NOMO-1 treated with DMSO at 0.1 percent for 48 hours (cell line): ENCODE results near the gene ISLR.
A peak's percentile ranks its signal among the peaks of the same experiment; 100 is the strongest.

Experiments used
- DNase-seq: peaks from one replicate; lab custom pipeline; 2025; ENCODE audit not compliant: unreplicated experiment; lab: John Stamatoyannopoulos, UW

Gene ISLR, protein sequence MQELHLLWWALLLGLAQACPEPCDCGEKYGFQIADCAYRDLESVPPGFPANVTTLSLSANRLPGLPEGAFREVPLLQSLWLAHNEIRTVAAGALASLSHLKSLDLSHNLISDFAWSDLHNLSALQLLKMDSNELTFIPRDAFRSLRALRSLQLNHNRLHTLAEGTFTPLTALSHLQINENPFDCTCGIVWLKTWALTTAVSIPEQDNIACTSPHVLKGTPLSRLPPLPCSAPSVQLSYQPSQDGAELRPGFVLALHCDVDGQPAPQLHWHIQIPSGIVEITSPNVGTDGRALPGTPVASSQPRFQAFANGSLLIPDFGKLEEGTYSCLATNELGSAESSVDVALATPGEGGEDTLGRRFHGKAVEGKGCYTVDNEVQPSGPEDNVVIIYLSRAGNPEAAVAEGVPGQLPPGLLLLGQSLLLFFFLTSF

DNA sequence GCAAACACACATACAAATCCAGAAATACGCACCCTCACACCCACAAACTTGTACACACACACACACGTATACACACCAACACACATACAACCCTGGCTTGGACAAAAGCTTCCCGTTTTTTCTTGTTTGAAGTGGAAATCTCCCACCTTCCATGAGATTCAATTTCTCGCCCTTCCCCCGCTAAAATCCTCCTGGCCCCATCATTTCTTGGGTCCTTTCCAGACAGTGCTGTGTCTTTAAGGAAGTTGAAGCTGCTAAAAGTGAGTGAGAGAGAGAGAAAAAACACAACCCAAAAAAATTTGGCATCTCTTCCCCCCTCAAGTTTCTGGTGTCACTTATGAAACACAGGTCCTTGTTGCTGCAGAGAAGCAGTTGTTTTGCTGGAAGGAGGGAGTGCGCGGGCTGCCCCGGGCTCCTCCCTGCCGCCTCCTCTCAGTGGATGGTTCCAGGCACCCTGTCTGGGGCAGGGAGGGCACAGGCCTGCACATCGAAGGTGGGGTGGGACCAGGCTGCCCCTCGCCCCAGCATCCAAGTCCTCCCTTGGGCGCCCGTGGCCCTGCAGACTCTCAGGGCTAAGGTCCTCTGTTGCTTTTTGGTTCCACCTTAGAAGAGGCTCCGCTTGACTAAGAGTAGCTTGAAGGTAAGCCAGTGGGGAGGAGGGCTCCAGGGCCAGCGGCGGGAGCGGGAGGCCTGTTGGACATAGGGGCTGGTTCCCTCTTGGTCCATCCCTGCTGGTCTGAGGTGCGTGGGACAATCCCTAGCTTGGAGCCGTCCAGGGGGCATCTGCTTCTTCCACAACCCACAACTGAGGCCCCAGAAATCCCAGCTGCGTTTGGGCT is at the start of gene ISLR:
Gene ISLR (plus strand): TSS at position 331 of the 839 bp plus-strand sequence. CDS start 1,149 bp downstream, outside the sequence.
- DNase-seq = no peak

DNA sequence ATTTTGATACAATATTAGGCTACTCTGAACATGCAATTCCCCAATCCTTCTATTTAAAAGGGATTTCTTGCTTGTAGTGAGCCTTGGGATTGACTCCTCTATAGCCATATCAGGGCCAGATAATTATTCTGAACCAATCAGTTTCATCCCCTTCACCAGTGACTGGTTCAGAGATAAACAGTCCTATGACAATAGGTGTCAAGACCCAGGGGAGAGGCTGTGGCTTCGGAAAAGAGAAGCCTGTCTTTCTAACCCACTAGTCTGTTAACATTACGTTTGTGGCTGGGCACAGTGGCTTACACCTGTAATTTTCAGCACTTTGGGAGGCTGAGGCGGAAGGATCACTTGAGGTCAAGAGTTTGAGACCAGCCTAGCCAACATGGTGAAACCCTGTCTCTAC is 49.3 kb upstream of the ISLR start:
- DNase-seq = no peak

DNA sequence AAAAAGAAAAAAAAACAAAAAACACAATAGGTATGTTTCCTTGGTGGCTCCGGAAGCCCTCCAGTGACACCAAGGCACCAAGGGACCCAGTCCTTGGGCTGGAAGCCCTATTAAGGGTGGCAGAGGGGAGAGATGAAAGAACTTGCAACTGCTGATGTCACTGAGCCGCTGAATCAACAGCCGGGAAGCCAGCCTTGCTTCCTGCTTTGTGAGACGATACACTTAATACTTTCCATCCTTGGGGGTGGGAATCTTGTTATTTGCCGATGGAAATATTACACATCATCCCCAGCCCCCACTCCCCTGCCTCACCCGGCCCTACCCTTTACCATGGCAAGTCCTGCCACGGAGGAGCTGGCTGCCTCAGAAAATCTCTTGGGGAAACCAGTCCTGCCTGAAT is 48.8 kb upstream of the ISLR start:
- no peak for DNase-seq

DNA sequence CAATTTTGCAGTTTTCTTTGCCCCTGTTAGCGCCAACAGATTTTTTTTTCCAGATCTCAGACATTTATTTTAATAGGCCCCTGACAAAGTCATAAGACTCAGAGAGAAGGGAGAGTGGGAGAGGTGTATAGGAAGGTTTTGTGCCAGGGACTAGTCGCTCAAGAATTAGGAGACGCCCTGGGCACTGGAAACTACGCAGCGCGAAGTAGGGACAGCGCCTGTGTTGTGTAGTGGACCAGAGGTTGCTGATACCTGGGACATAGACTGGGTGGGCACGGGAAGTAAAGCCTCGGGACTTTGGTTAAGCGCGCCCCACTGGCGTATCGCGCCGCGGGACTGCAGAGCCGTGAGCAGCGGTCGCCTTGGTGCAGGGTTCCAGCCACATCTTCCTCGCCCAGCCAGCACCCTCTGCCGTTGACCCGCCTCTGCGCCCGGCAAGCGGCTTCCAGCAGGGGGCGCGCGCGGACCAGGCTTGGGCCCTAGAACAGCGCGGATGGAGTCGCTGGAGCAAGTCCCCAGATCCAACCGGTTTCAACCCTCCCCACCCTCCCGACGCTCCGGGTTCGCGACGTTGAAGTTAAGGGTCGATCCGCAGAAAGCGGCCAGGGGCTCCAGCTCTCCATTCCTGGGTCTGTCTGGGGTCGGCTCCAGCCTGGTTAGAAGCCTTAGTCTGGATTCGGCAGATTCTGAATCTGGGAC is 46.1 kb upstream of the ISLR start:
- DNase-seq = peak; percentile 74

DNA sequence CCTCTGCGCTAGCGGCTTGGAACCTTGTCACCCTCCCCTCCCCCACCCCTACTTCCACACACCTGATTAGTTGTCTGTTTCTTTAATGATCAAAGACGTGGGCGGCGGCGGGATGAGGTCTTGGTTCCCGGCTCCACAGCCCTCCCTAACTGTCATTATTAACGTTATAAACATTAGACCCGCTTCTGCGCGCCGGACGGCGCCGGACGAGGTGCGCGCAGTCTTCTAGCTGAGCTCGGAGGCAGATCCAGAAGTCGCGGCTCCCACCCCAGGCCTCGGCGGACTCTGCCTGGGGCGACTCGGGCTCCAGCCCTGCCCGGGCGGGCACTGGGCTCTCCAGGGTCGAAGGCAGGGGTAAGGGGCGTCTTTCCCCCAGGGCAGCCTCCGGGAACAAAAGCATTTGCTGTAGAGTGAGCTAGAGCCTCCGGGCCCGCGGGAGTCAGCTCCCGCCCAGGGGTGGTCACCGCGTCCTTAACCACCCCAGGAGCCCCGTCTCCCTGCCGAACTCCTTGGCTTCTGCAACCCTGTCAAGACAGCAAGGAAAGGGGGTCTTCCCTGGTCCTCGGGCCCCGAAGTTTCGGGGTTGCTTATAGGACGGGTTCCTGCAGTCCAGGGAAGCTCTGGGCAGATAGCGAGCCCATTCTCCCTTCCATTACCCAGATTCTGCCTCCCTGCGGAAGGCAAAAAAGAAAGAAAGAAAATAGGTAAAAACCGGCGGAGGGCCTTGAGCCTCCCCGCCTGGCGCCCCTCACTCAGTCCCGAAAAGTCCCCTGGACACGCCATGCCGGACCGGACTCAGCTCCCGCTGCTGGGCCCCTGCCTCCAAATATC is 45.3 kb upstream of the ISLR start:
- DNase-seq = peak; percentile 15

DNA sequence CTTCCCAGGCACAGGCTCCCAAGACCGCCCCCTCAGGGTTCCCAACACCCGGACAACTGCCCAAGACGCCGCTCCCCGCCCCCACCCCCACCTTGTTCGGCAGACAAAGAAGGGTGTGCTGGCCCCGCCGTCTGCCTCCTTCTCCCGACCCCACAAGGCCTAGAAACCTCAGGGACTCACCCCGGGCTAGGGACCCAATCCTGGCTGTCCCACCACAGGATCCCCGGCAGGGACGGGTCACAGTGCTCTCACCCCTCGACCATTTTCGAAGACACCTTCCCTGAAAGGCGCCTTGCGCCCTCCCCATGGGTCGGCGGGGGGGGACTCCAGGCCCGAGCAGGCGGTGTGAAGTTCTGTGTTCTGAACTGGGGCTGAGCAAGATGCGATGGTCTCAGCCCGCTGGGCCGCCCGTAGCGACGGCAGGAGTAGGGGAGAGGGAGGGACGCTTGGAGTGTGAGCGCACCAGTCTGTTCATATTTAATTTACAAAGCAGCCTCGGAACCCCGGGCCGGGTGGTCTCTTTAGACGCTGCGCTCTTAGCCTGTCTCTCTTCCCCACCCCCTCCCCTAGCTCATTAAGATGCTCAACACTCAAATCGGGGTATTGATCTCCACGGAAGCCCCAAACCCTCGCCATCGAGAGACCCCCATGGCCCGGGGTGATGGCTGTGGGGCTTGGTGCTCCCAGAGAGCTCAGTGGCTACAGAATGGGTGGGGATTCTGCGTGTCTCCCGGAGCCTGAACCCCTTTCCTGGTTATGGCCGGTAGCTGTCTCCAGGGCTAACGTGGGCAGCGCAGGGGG is 44.5 kb upstream of the ISLR start:
- no peak for DNase-seq

DNA sequence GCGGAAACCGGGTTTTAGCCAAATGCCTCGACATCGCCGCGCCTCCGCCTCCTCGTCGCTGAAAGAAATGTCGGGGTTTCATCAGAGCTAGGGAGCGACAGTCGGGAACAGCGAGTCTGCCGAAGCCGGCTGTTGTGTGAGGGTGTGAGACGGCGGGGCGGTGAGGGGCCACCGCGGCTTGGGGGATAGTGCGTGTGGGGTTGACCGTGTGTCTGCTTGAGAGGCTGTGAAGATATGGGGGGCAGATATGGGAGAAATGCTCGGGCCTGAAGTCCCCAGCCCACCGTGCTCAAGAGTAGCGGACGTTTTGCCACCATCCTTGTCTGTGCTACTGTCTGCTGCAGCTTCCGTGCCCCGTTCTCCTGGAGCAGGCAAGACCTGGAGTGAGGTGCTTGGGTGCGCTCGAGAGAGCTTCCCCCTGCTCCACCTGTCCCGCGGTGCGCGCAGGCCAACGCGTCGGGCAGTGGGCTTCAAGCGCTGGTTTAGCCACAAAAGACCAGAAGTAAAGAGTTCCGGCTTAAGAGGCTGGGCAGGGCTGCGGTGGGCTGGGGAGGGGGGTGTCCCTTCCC is 43.8 kb upstream of the ISLR start:
- no peak for DNase-seq

DNA sequence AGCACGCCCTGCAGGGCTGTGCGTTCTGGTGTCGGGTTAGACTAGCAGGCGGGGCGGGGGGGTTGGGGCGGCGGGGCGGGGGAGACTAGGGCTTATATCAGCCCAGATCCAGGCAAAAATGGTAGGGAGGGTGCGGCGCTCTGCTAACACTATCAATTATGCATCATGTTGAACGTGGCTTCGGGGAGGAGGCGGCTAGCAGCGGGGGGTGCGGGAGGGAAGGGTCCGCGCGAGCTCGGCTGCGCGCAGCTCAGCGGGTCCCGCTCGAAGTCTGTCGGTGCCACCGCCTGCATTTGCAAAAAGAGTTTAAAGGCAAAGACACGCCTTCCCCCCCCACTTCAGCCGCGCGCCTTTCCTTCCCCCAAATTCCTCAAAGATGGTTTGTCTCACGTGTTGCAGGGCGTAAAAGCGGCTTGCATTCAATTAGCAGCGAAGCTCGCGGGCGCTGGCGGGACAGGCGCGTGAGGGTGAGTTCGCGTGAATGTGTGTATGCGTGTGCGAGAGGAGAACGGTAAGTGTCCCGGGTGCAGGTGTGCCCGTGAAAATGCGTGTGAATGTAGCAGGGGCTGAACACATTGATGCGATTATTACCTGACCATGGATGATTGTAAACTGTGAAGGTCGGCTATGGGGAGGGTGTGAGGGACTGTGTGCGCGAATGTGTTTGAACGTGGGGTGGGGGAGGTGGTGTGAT is 43.2 kb upstream of the ISLR start, which contains the start of gene ISLR2:
Gene ISLR2 (plus strand): TSS at position 432 of the 694 bp plus-strand sequence. CDS start 2,169 bp downstream, outside the sequence.
- DNase-seq = no peak

DNA sequence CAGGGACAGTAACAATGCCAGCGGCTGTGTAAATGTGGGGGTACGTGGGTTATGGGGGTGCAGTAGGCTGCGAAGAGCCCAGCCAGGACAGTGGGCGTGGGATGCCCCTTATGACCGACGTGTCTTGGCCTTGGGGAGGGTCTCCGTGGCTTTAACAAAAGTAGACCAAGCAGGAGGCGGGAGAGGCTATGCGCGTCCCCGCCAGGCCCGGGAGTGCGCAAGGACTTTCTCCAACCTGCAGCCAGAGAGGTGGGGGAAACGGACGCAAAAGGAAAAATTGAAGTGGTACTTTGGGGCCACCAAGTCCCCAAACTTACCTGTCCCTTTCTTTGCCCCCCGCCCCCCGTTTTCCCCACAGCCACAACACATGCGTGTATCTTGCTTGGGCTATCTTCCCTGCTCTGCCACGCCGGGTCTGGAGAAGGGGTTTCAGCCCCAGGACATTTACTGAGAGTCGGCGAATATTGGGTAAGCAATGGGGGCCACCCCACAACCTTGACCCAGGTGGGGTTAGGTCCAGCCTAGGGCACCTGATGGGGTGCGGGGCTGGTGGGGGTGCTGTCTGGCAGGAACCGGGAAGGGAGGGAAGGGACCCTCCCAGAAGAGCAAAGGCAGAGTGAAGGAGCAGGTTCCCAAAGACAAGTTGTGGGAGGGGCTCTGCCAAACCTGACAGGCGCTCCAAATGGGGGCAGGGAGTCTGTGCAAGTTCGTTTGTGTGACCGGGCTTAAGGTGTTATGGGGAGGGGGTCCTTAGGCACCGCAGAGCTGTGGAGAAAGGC is 42.5 kb upstream of the ISLR start:
- DNase-seq = no peak

DNA sequence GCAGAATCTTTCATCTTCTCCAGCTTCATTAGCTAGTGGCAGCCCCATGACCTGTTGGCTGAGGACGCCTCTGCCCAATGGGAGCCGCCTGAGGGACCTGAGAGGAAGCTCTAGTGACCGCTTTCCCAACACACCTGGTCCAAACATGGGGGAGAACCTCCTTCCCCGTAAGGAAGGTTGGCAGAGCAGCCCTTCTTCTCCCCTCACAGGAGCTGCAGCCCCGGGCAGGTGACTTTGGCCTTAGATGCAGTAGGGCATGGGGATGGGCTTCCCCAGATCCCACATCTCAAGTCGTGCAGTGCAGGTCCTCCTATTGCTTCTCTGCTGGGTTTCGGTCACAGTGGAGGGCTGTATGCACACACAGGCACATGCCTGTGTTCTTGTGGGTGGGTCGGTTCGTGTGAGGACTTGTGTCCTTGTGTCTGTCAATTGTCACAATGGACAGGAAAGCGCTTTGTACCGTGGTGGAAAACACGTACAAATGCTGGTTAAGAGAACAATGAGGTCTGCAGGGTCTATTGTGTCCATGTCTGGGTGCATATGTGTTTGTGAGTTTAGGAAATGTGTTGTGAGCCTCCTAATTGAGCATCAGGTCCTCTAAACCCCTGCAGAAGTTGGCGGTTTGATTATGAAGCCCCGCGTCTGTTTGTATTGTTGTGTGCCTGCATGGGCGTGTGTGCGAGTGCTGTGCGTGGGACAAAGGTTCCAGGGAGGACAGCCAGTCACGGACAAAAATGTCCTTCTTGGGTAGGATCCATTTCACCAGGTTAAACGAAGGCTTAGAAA is 41.7 kb upstream of the ISLR start:
- DNase-seq = no peak

DNA sequence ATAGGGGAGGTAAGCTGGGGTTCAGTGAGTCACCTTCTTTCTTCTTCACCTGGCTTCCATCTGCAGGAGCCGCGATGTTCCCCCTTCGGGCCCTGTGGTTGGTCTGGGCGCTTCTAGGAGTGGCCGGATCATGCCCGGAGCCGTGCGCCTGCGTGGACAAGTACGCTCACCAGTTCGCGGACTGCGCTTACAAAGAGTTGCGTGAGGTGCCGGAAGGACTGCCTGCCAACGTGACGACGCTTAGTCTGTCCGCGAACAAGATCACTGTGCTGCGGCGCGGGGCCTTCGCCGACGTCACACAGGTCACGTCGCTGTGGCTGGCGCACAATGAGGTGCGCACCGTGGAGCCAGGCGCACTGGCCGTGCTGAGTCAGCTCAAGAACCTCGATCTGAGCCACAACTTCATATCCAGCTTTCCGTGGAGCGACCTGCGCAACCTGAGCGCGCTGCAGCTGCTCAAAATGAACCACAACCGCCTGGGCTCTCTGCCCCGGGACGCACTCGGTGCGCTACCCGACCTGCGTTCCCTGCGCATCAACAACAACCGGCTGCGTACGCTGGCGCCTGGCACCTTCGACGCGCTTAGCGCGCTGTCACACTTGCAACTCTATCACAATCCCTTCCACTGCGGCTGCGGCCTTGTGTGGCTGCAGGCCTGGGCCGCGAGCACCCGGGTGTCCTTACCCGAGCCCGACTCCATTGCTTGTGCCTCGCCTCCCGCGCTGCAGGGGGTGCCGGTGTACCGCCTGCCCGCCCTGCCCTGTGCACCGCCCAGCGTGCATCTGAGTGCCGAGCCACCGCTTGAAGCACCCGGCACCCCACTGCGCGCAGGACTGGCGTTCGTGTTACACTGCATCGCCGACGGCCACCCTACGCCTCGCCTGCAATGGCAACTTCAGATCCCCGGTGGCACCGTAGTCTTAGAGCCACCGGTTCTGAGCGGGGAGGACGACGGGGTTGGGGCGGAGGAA is 40.5 kb upstream of the ISLR start:
- DNase-seq = no peak

DNA sequence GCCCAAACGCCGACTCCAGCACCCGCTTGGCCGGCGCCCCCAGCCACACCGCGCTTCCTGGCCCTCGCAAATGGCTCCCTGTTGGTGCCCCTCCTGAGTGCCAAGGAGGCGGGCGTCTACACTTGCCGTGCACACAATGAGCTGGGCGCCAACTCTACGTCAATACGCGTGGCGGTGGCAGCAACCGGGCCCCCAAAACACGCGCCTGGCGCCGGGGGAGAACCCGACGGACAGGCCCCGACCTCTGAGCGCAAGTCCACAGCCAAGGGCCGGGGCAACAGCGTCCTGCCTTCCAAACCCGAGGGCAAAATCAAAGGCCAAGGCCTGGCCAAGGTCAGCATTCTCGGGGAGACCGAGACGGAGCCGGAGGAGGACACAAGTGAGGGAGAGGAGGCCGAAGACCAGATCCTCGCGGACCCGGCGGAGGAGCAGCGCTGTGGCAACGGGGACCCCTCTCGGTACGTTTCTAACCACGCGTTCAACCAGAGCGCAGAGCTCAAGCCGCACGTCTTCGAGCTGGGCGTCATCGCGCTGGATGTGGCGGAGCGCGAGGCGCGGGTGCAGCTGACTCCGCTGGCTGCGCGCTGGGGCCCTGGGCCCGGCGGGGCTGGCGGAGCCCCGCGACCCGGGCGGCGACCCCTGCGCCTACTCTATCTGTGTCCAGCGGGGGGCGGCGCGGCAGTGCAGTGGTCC is 39.7 kb upstream of the ISLR start:
- no peak for DNase-seq

DNA sequence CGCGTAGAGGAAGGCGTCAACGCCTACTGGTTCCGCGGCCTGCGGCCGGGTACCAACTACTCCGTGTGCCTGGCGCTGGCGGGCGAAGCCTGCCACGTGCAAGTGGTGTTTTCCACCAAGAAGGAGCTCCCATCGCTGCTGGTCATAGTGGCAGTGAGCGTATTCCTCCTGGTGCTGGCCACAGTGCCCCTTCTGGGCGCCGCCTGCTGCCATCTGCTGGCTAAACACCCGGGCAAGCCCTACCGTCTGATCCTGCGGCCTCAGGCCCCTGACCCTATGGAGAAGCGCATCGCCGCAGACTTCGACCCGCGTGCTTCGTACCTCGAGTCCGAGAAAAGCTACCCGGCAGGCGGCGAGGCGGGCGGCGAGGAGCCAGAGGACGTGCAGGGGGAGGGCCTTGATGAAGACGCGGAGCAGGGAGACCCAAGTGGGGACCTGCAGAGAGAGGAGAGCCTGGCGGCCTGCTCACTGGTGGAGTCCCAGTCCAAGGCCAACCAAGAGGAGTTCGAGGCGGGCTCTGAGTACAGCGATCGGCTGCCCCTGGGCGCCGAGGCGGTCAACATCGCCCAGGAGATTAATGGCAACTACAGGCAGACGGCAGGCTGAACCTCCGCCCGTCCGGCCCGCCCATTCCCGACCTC is 39.0 kb upstream of the ISLR start:
- no peak for DNase-seq

DNA sequence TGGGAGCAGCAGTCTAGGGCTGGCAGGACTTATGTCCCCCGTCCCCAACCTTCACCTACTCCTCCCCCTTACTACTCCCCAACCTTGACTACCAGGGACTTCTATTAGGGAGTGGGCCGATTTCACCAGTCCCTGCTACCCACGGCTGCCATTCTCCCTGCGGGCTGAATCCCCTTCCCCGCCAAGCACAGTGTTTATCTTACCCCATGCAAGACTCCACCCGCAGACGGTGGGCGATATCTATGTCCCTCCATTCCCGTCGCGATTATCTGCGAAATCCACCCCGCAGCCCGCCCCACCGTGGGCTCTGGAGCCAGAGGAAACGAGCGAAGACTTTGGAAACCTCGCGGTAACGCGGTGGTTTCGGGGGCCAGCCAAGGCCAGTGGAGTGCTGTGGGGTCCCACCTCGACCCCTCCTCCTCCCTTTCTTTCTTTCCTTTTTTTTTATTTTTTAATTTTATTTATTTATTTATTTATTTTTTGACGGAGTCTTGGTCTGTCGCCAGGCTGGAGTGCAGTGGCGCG is 38.4 kb upstream of the ISLR start:
- DNase-seq = no peak

DNA sequence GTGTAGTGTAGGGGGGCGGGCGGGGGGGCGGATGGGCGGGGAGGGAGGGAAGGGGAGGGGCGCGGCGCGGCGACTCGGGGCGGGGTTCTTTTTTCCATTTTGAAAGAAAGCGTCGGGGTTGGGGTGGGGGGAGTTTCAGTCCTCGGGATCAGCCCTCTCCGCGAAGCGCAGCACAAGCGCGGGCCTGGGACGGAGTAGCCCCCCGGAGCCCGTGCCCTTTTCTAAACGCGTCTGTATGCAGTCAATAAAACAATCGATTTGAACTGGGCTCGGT is 37.0 kb upstream of the ISLR start:
- DNase-seq = no peak
